Gastrocnemius medialis (tissue), 4 donors: ENCODE measurements around the gene CTNNA2. TPM values are rescaled to one million over a fixed set of nuclear protein-coding genes. Genes with fewer than 3 reads are reported as not detected.

Experiments used
- ATAC-seq, 2 donors: fragments of 150-250 bp; one replicate each; pipeline ENCODE4 v1.9.1; 2016
- DNase-seq, 2 donors: peaks; one replicate each; pipeline ENCODE4 v3.0.0-alpha.2; 2019
- H3K27ac ChIP-seq, 4 donors: fragments of 200-600 bp; sonication (generic); 1 replicate in 1 of 4; 2 replicates in 3 of 4; pipeline ENCODE4 v1.5.1; 2016 to 2018; ENCODE audit warnings: mild to moderate bottlenecking in 2 of 4, moderate library complexity in 1 of 4
- H3K27me3 ChIP-seq, 3 donors: fragments of 200-600 bp; sonication (generic) in 2 of 3; 1 replicate in 1 of 3; 2 replicates in 2 of 3; pipeline versions ENCODE4 v1.5.1 to v1.6.0; 2016 to 2019; ENCODE audit warnings: mild to moderate bottlenecking in 1 of 3, moderate library complexity in 1 of 3
- H3K36me3 ChIP-seq, 2 donors: fragments of 200-600 bp; sonication (generic) in 1 of 2; one replicate each; pipeline ENCODE4 v1.5.1; 2017 to 2018
- H3K4me1 ChIP-seq, 2 donors: fragments of 200-600 bp; sonication (generic) in 1 of 2; one replicate each; pipeline ENCODE4 v1.5.1; 2016 to 2017; ENCODE audit warnings: mild to moderate bottlenecking in 2 of 2
- H3K4me3 ChIP-seq, 4 donors: fragments of 200-600 bp; sonication (generic) in 3 of 4; 1 replicate in 1 of 4; 2 replicates in 3 of 4; pipeline ENCODE4 v1.5.1; 2016 to 2019; ENCODE audit warnings: mild to moderate bottlenecking in 2 of 4
- H3K9me3 ChIP-seq, 3 donors: fragments of 200-600 bp; sonication (generic) in 2 of 3; 1 replicate in 1 of 3; 2 replicates in 2 of 3; pipeline ENCODE4 v1.5.1; 2016 to 2019
- POLR2A ChIP-seq, 2 donors: fragments of 450-650 bp; IDR thresholded peaks; one replicate each; pipeline ENCODE4 v1.6.1; 2017; ENCODE audit warnings: antibody characterized with exemption in 2 of 2, mild to moderate bottlenecking in 2 of 2, moderate library complexity in 2 of 2
- in situ Hi-C, 4 donors: fragments of 200-750 bp; cut with MboI; loops; one replicate each; pipeline versions ENCODE4 v1.15.0 to v1.8.0; 2017; ENCODE audit warnings: low sequenced_read_pairs in 4 of 4
- intact Hi-C: fragments of 100-400 bp; cut with DNase I; formaldehyde crosslinking; loops from one replicate; pipeline ENCODE4 v1.15.1; 2023; ENCODE audit warnings: low total_unique reads
- total RNA-seq, 4 donors: library from RNA; depleted of rRNA; stranded (reverse); fragments of >200 nt; gene quantifications; one replicate each; pipeline versions ENCODE4 v1.1.0 to v1.2.3, GENCODE V29; 2016
- TF ChIP-seq, protein P1 (sequence below), 5 experiments: fragments of 450-650 bp in 3 of 5; fragments of 200-600 bp in 2 of 5; sonication (generic) in 2 of 5; IDR thresholded peaks in 4 of 5; conservative IDR thresholded peaks in 1 of 5; 1 replicate in 4 of 5; 2 replicates in 1 of 5; pipeline ENCODE4 v1.5.1; 2016 to 2019; ENCODE audit warnings: antibody characterized with exemption in 5 of 5, mild to moderate bottlenecking in 3 of 5, moderate library complexity in 3 of 5

Gene CTNNA2
- total RNA-seq, 4 donors from 2014 or later = not detected

DNA sequence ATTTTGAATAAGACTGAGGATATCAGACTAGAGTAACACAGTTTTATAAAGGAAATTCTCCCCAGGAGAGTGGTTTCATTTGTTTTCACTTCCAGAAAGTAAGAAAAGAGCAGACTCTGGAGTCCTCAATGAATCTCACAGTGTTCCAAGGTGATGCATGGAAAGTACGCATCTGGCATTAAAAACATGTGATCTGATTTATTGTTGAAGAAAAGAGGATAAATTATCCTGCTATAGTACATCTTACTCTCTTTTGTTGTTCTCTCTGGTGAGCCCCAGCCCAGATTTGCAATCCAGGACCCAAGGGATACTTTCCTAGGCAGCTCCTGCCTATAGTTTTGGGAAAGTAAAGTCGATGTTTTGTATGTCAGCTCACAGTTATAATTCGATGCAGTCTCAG is 285.9 kb downstream of the CTNNA2 start:
- no peak for ATAC-seq
- intact Hi-C loops (no loop called here), in situ Hi-C loops (no loop called here)

GRCh38 chr2:79799729-79800128 is 286.9 kb downstream of the CTNNA2 start:
- no peaks in the 10 kb centered on the region for H3K36me3 ChIP-seq
- H3K4me1 ChIP-seq = no peaks in the 10 kb centered on the region
- ATAC-seq (no peak), DNase-seq (no peak)
- in situ Hi-C loops = no loop called here
- intact Hi-C loops = no loop called here
- no peaks in the 10 kb centered on the region for H3K9me3 ChIP-seq
- TF ChIP-seq, protein P1, sequence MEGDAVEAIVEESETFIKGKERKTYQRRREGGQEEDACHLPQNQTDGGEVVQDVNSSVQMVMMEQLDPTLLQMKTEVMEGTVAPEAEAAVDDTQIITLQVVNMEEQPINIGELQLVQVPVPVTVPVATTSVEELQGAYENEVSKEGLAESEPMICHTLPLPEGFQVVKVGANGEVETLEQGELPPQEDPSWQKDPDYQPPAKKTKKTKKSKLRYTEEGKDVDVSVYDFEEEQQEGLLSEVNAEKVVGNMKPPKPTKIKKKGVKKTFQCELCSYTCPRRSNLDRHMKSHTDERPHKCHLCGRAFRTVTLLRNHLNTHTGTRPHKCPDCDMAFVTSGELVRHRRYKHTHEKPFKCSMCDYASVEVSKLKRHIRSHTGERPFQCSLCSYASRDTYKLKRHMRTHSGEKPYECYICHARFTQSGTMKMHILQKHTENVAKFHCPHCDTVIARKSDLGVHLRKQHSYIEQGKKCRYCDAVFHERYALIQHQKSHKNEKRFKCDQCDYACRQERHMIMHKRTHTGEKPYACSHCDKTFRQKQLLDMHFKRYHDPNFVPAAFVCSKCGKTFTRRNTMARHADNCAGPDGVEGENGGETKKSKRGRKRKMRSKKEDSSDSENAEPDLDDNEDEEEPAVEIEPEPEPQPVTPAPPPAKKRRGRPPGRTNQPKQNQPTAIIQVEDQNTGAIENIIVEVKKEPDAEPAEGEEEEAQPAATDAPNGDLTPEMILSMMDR (IDR thresholded peaks at IDR 0.05 in 4 of 5, conservative IDR thresholded peaks at IDR 0.05 in 1 of 5) = no peak
- no peak for TF ChIP-seq POLR2A (IDR thresholded peaks at IDR 0.05)
- no peaks in the 10 kb centered on the region for H3K27me3 ChIP-seq
- no peak overlapping the region for H3K27ac ChIP-seq
- no peak overlapping the region for H3K4me3 ChIP-seq

More for the DNA sequence above, 285.9 kb downstream of the CTNNA2 start:
- Histone ChIP-seq H3K4me3 (no peak overlapping the region), H3K4me1 (no peaks in the 10 kb centered on the region), H3K36me3 (no peaks in the 10 kb centered on the region), H3K27me3 (no peaks in the 10 kb centered on the region), H3K27ac (no peak overlapping the region), H3K9me3 (no peaks in the 10 kb centered on the region)
- TF ChIP-seq POLR2A (IDR thresholded peaks at IDR 0.05) = no peak
- TF ChIP-seq, protein P1 (IDR thresholded peaks at IDR 0.05 in 4 of 5, conservative IDR thresholded peaks at IDR 0.05 in 1 of 5) = no peak
- no peak for DNase-seq

DNA sequence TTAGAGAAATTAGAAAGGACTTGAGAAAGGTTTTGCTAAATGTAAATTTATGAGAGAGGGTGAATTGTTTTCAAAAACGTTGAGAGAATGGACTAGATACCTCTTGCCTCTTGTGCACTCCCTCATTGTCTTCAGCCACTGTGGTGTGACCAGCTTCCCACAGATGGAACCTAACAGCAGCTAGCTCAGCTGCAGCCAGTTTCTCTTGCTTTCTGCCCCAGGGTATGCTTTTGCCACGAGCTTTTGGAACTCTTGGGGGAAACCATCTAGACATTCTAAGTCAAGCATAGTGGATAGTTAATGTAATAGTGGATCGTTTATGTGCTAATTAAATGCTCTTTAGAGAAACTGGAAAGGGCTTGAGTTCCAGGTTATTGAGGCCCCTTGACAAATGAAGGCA is 288.2 kb downstream of the CTNNA2 start:
- no peak overlapping the region for H3K4me3 ChIP-seq
- H3K4me1 ChIP-seq = no peaks in the 10 kb centered on the region
- intact Hi-C loops (no loop called here), in situ Hi-C loops (no loop called here)
- TF ChIP-seq, protein P1 (IDR thresholded peaks at IDR 0.05 in 4 of 5, conservative IDR thresholded peaks at IDR 0.05 in 1 of 5) = no peak
- TF ChIP-seq POLR2A (IDR thresholded peaks at IDR 0.05) = no peak
- ATAC-seq (no peak), DNase-seq (no peak)
- no peaks in the 10 kb centered on the region for H3K9me3 ChIP-seq
- no peak overlapping the region for H3K27ac ChIP-seq
- no peaks in the 10 kb centered on the region for H3K27me3 ChIP-seq
- no peaks in the 10 kb centered on the region for H3K36me3 ChIP-seq

- ATAC-seq = no peak
These were observed 304.4 kb downstream of the CTNNA2 start for GRCh38 chr2:79817288-79817687.

More at GRCh38 chr2:79817288-79817687, 304.4 kb downstream of the CTNNA2 start:
- in situ Hi-C loops = no loop called here
- Histone ChIP-seq H3K9me3 (no peaks in the 10 kb centered on the region), H3K27me3 (no peaks in the 10 kb centered on the region), H3K36me3 (no peaks in the 10 kb centered on the region), H3K27ac (no peak overlapping the region), H3K4me3 (no peak overlapping the region), H3K4me1 (no peaks in the 10 kb centered on the region)
- no peak for DNase-seq
- TF ChIP-seq, protein P1 (IDR thresholded peaks at IDR 0.05 in 4 of 5, conservative IDR thresholded peaks at IDR 0.05 in 1 of 5) = no peak
- TF ChIP-seq POLR2A (IDR thresholded peaks at IDR 0.05) = no peak
- intact Hi-C loops = no loop called here
